Activated CD4-positive, alpha-beta memory T cell treated with anti-CD3 and anti-CD28 coated beads, Interleukin-2, amount 10 ng/mL, durations not matched to agents 7 days and 5 days (primary cell): ENCODE results near the gene OR52I2. TPM values are rescaled to one million over a fixed set of nuclear protein-coding genes. Genes with fewer than 3 reads are reported as not detected.
A peak's percentile ranks its signal among the peaks of the same experiment; 100 is the strongest.

Source experiments
- CTCF ChIA-PET: fragments of 350-600 bp; sonication (Branson Sonifier 250); formaldehyde crosslinking; loops from one replicate; lab custom pipeline; 2021; ENCODE audit warnings: antibody characterized with exemption, inconsistent platforms; lab: Charles Lee
- POLR2A ChIA-PET: fragments of 350-600 bp; sonication (Branson Sonifier 250); formaldehyde crosslinking; loops from one replicate; lab custom pipeline; 2021; ENCODE audit warnings: antibody characterized with exemption; lab: Charles Lee
- DNase-seq: peaks from one replicate; pipeline ENCODE4 v3.0.0-alpha.2; 2020
- H3K27ac Mint-ChIP-seq: one replicate; pipeline ENCODE4 v1.8.0; 2021; ENCODE audit warnings: mild to moderate bottlenecking, mixed read lengths
- H3K27me3 Mint-ChIP-seq: one replicate; pipeline ENCODE4 v1.8.0; 2021; ENCODE audit warnings: mixed read lengths
- H3K36me3 Mint-ChIP-seq: one replicate; pipeline ENCODE4 v1.8.0; 2021; ENCODE audit warnings: low read depth, mixed read lengths
- H3K4me1 Mint-ChIP-seq: one replicate; pipeline ENCODE4 v1.8.0; 2021; ENCODE audit warnings: mixed read lengths
- H3K4me3 Mint-ChIP-seq: one replicate; pipeline ENCODE4 v1.8.0; 2021; ENCODE audit warnings: mild to moderate bottlenecking, mixed read lengths
- H3K9me3 Mint-ChIP-seq: one replicate; pipeline ENCODE4 v1.8.0; 2021; ENCODE audit warnings: mixed read lengths
- total RNA-seq, 2 experiments: library from RNA; stranded (reverse); gene quantifications; one replicate each; pipeline ENCODE4 v1.2.3, GENCODE V29; 2021

OR52I2 gene
- total RNA-seq, 2 experiments from 2014 or later = not detected

- H3K27ac Mint-ChIP-seq = no peak overlapping the region
- no peaks in the 10 kb centered on the region for H3K36me3 Mint-ChIP-seq
- DNase-seq = no peak
- ChIA-PET POLR2A (no interaction called here), CTCF (no interaction called here)
- no peaks in the 10 kb centered on the region for H3K9me3 Mint-ChIP-seq
- peaks cover 15% of the 10 kb centered on the region for H3K27me3 Mint-ChIP-seq
- peaks cover 5% of the 10 kb centered on the region for H3K4me1 Mint-ChIP-seq
- H3K4me3 Mint-ChIP-seq = no peak overlapping the region
Observed at GRCh38 chr11:4577761-4578160, 3.8 kb upstream of the OR52I2 start.

GRCh38 chr11:4578624-4579023, 2.9 kb upstream of the OR52I2 start:
- ChIA-PET CTCF (interaction anchor here (0.6 kb wide), 1 partner anchor 401 kb away, joined by 4 read pairs; no protein-coding TSS in a partner anchor), POLR2A (no interaction called here)
- Mint-ChIP-seq H3K36me3 (no peaks in the 10 kb centered on the region), H3K27ac (no peak overlapping the region), H3K9me3 (no peaks in the 10 kb centered on the region), H3K4me3 (no peak overlapping the region), H3K27me3 (peaks cover 18% of the 10 kb centered on the region), H3K4me1 (peaks cover 5% of the 10 kb centered on the region)
- DNase-seq = no peak

- ChIA-PET CTCF (interaction anchor here (0.9 to 1.3 kb wide), 2 partner anchors 41 to 57 kb away, joined by 3 read pairs; no protein-coding TSS in a partner anchor), POLR2A (no interaction called here)
- peaks cover 5% of the 10 kb centered on the region for H3K4me1 Mint-ChIP-seq
- DNase-seq = no peak
- H3K27ac Mint-ChIP-seq = no peak overlapping the region
- no peaks in the 10 kb centered on the region for H3K36me3 Mint-ChIP-seq
- no peaks in the 10 kb centered on the region for H3K9me3 Mint-ChIP-seq
- H3K4me3 Mint-ChIP-seq = no peak overlapping the region
- peaks cover 24% of the 10 kb centered on the region for H3K27me3 Mint-ChIP-seq
Observed at GRCh38 chr11:4580124-4580523, 1.4 kb upstream of the OR52I2 start.

- Mint-ChIP-seq H3K36me3 (no peaks in the 10 kb centered on the region), H3K9me3 (no peaks in the 10 kb centered on the region), H3K27ac (no peak overlapping the region), H3K27me3 (peaks cover 11% of the 10 kb centered on the region), H3K4me3 (no peak overlapping the region), H3K4me1 (no peaks in the 10 kb centered on the region)
- no peak for DNase-seq
- ChIA-PET POLR2A (no interaction called here), CTCF (no interaction called here)
Observed at GRCh38 chr11:4589017-4589416, 7.5 kb downstream of the OR52I2 start.

GRCh38 chr11:4593739-4594138, 12.2 kb downstream of the OR52I2 start, which contains the start of gene OR52I1:
Gene OR52I1 (plus strand): TSS chr11:4594039. CDS start chr11:4594039, 0 bp downstream.
- no peak for DNase-seq
- ChIA-PET CTCF (no interaction called here), POLR2A (no interaction called here)
- Mint-ChIP-seq H3K27ac (no peak within 1 kb of the TSS), H3K36me3 (peaks cover 9% of the 10 kb centered on the region), H3K4me1 (no peaks in the 10 kb centered on the region), H3K4me3 (no peak within 1 kb of the TSS), H3K27me3 (peaks cover 4% of the 10 kb centered on the region), H3K9me3 (no peaks in the 10 kb centered on the region)

- Mint-ChIP-seq H3K27me3 (no peaks in the 10 kb centered on the region), H3K27ac (no peak overlapping the region), H3K36me3 (peaks cover 43% of the 10 kb centered on the region), H3K4me1 (peaks cover 34% of the 10 kb centered on the region), H3K9me3 (no peaks in the 10 kb centered on the region), H3K4me3 (no peak overlapping the region)
- CTCF ChIA-PET = interaction anchor here (0.5 kb wide), 1 partner anchor 465 kb away, joined by 4 read pairs; no protein-coding TSS in a partner anchor
- DNase-seq = no peak
- POLR2A ChIA-PET = no interaction called here
Observed at GRCh38 chr11:4605057-4605456, 23.5 kb downstream of the OR52I2 start.

- no peaks in the 10 kb centered on the region for H3K27me3 Mint-ChIP-seq
- H3K4me1 Mint-ChIP-seq = peaks cover 40% of the 10 kb centered on the region
- H3K4me3 Mint-ChIP-seq = peak overlapping the region; percentile 83
- no peaks in the 10 kb centered on the region for H3K9me3 Mint-ChIP-seq
- POLR2A ChIA-PET = no interaction called here
- peaks cover 35% of the 10 kb centered on the region for H3K36me3 Mint-ChIP-seq
- H3K27ac Mint-ChIP-seq = no peak overlapping the region
- CTCF ChIA-PET = interaction anchor here (1.2 to 1.4 kb wide), 2 partner anchors 18 to 67 kb away, joined by 3 to 4 read pairs; no protein-coding TSS in a partner anchor
- DNase-seq = no peak
Observed at GRCh38 chr11:4606231-4607015, 24.9 kb downstream of the OR52I2 start.

GRCh38 chr11:4607096-4607495, 25.6 kb downstream of the OR52I2 start:
- Mint-ChIP-seq H3K27me3 (no peaks in the 10 kb centered on the region), H3K4me1 (peaks cover 40% of the 10 kb centered on the region), H3K36me3 (peaks cover 31% of the 10 kb centered on the region), H3K9me3 (no peaks in the 10 kb centered on the region), H3K27ac (peak overlapping the region; percentile 80), H3K4me3 (peak overlapping the region; percentile 83)
- POLR2A ChIA-PET = interaction anchor here (1.3 kb wide), 1 partner anchor 214 kb away, joined by 8 read pairs; the partner anchor contains the start of gene TRIM21
- CTCF ChIA-PET = interaction anchor here (0.9 to 1.5 kb wide), 6 partner anchors 18 to 420 kb away, joined by 3 to 4 read pairs (median 4); partner anchors contain the start of genes OR51D1 and TRIM21
- DNase-seq = no peak

- H3K36me3 Mint-ChIP-seq = peaks cover 26% of the 10 kb centered on the region
- DNase-seq = peak; percentile 96
- no peaks in the 10 kb centered on the region for H3K27me3 Mint-ChIP-seq
- H3K9me3 Mint-ChIP-seq = no peaks in the 10 kb centered on the region
- ChIA-PET CTCF (interaction anchor here (0.9 to 2.8 kb wide), 6 partner anchors 17 to 421 kb away, joined by 3 to 10 read pairs (median 4); partner anchors contain the start of genes OR51D1 and TRIM21), POLR2A (interaction anchor here (0.8 to 1.3 kb wide), 5 partner anchors 10 to 431 kb away, joined by 3 to 8 read pairs (median 3); partner anchors contain the start of gene TRIM21)
- H3K27ac Mint-ChIP-seq = peak within 1 kb of the TSS; percentile 80
- peaks cover 40% of the 10 kb centered on the region for H3K4me1 Mint-ChIP-seq
- peak within 1 kb of the TSS; percentile 83 for H3K4me3 Mint-ChIP-seq
Observed at GRCh38 chr11:4607781-4608666, 26.5 kb downstream of the OR52I2 start, which contains the start of gene TRIM68. Gene TRIM68 (minus strand): TSS chr11:4608231. CDS start chr11:4605504, 2,727 bp downstream.

GRCh38 chr11:4610258-4610935, 28.9 kb downstream of the OR52I2 start:
- Mint-ChIP-seq H3K36me3 (peaks cover 9% of the 10 kb centered on the region), H3K27me3 (no peaks in the 10 kb centered on the region), H3K9me3 (no peaks in the 10 kb centered on the region), H3K27ac (peak overlapping the region; percentile 65), H3K4me3 (peak overlapping the region; percentile 53), H3K4me1 (peaks cover 40% of the 10 kb centered on the region)
- DNase-seq = peak; percentile 43
- ChIA-PET POLR2A (interaction anchor here (0.5 kb wide), 1 partner anchor 1613 kb away, joined by 3 read pairs; no protein-coding TSS in a partner anchor), CTCF (interaction anchor here (2.8 kb wide), 1 partner anchor 14 kb away, joined by 10 read pairs; no protein-coding TSS in a partner anchor)

GRCh38 chr11:4611986-4612385, 30.4 kb downstream of the OR52I2 start:
- POLR2A ChIA-PET = no interaction called here

More at GRCh38 chr11:4611986-4612385, 30.4 kb downstream of the OR52I2 start:
- Mint-ChIP-seq H3K4me3 (no peak overlapping the region), H3K4me1 (peaks cover 29% of the 10 kb centered on the region), H3K9me3 (no peaks in the 10 kb centered on the region), H3K36me3 (peaks cover 8% of the 10 kb centered on the region), H3K27me3 (no peaks in the 10 kb centered on the region), H3K27ac (no peak overlapping the region)
- no peak for DNase-seq
- CTCF ChIA-PET = interaction anchor here (0.6 kb wide), 1 partner anchor 25 kb away, joined by 3 read pairs; no protein-coding TSS in a partner anchor
